HEK293 (cell line): ENCODE measurements around the gene KATNBL1.

Experiments
- BCL11B ChIP-seq: fragments of 450-650 bp; formaldehyde crosslinking; IDR thresholded peaks from 2 replicates; pipeline ENCODE4 v1.5.1; 2016; ENCODE audit warnings: low read depth, missing biosample characterization, missing genetic modification characterization
- CTCF ChIP-seq: fragments of 450-650 bp; formaldehyde crosslinking; IDR thresholded peaks from 2 replicates; pipeline ENCODE4 v1.5.1; 2016; ENCODE audit warnings: missing biosample characterization, missing genetic modification characterization
- KLF9 ChIP-seq: fragments of 450-650 bp; formaldehyde crosslinking; IDR thresholded peaks from 2 replicates; pipeline ENCODE4 v1.5.1; 2016; ENCODE audit warnings: missing biosample characterization, missing genetic modification characterization, low read depth
- SALL2 ChIP-seq: fragments of 450-650 bp; formaldehyde crosslinking; IDR thresholded peaks from 2 replicates; pipeline ENCODE4 v1.5.0; 2017; ENCODE audit warnings: missing biosample characterization, mild to moderate bottlenecking, missing genetic modification characterization, borderline replicate concordance
- TCF7L2 ChIP-seq: IDR thresholded peaks from 2 replicates; pipeline ENCODE4 v1.6.1; 2011; ENCODE audit warnings: low read depth, mild to moderate bottlenecking, inconsistent platforms, low read length, moderate library complexity, borderline replicate concordance
- ZEB2 ChIP-seq: fragments of 450-650 bp; formaldehyde crosslinking; IDR thresholded peaks from 2 replicates; pipeline ENCODE4 v1.5.1; 2016; ENCODE audit warnings: missing biosample characterization, missing genetic modification characterization
- ZNF112 ChIP-seq: fragments of 450-650 bp; formaldehyde crosslinking; IDR thresholded peaks from 2 replicates; pipeline ENCODE4 v1.5.0; 2017; ENCODE audit warnings: missing biosample characterization, missing genetic modification characterization
- ZNF146 ChIP-seq: fragments of 450-650 bp; formaldehyde crosslinking; IDR thresholded peaks from 2 replicates; pipeline ENCODE4 v1.5.1; 2016; ENCODE audit warnings: missing biosample characterization, missing genetic modification characterization
- ZNF174 ChIP-seq: fragments of 450-650 bp; formaldehyde crosslinking; IDR thresholded peaks from 2 replicates; pipeline ENCODE4 v1.5.0; 2017; ENCODE audit warnings: missing biosample characterization, mild to moderate bottlenecking, missing genetic modification characterization
- ZNF302 ChIP-seq: fragments of 450-650 bp; formaldehyde crosslinking; IDR thresholded peaks from 2 replicates; pipeline ENCODE4 v1.5.1; 2016; ENCODE audit warnings: missing biosample characterization, missing genetic modification characterization, low read depth
- ZNF610 ChIP-seq: fragments of 450-650 bp; formaldehyde crosslinking; IDR thresholded peaks from 2 replicates; pipeline ENCODE4 v1.5.1; 2016; ENCODE audit warnings: missing biosample characterization, missing genetic modification characterization, borderline replicate concordance
- ZNF747 ChIP-seq: fragments of 450-650 bp; formaldehyde crosslinking; IDR thresholded peaks from 2 replicates; pipeline ENCODE4 v1.5.1; 2016; ENCODE audit warnings: missing biosample characterization, missing genetic modification characterization
- TF ChIP-seq, protein P1 (sequence below): fragments of 450-650 bp; IDR thresholded peaks from 2 replicates; pipeline ENCODE4 v1.5.1; 2018; ENCODE audit warnings: missing biosample characterization, mild to moderate bottlenecking, missing genetic modification characterization

DNA sequence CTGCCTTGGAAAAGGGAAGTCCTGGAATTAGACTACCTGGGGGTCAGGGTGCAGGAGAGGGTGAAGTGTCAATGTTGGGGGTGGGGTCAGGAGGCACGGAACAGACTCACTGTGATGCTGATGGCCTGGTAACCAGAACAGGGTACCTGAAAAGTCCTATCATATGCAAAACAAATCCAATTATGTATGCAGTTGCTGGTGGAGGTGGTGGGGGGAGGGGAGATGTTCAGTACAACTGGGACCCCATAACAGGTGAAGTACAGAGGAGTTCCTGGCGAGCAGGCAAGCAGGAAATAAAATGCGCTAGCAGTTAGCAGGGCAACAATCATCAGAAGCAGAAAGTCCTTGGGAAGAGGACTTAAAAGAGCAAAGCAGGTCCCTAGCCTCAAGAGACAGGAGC lies 4.2 kb upstream of the KATNBL1 start:
- TF ChIP-seq KLF9 (tag by site-specific recombination) (no peak), TCF7L2 (no peak), ZNF112 (tag by site-specific recombination) (no peak), ZNF610 (tag by site-specific recombination) (no peak), CTCF (no peak), ZEB2 (tag by site-specific recombination) (no peak), ZNF146 (tag by site-specific recombination) (no peak), ZNF174 (tag by site-specific recombination) (no peak), SALL2 (no peak), ZNF302 (tag by site-specific recombination) (no peak), ZNF747 (tag by site-specific recombination) (no peak), BCL11B (tag by site-specific recombination) (no peak)
- TF ChIP-seq, protein P1, sequence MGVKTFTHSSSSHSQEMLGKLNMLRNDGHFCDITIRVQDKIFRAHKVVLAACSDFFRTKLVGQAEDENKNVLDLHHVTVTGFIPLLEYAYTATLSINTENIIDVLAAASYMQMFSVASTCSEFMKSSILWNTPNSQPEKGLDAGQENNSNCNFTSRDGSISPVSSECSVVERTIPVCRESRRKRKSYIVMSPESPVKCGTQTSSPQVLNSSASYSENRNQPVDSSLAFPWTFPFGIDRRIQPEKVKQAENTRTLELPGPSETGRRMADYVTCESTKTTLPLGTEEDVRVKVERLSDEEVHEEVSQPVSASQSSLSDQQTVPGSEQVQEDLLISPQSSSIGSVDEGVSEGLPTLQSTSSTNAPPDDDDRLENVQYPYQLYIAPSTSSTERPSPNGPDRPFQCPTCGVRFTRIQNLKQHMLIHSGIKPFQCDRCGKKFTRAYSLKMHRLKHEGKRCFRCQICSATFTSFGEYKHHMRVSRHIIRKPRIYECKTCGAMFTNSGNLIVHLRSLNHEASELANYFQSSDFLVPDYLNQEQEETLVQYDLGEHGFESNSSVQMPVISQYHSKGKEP: no peak
